ENCODE results near the gene SEMA4B. TPM values are rescaled to one million over a fixed set of nuclear protein-coding genes. Genes with fewer than 3 reads are reported as not detected.
"Not testable (repeated sequence)": the region's sequence is repeated elsewhere in the genome, so short reads cannot be mapped to it uniquely, and the experiment has no call there.

SEMA4B gene
- total and polyA plus RNA-seq, 7 experiments from 2014 or later = 5.6 to 31.0 (median 19.4) TPM

GRCh38 chr15:90257776-90258175 is 56.6 kb downstream of the SEMA4B start:
- H3K27ac Mint-ChIP-seq = no peak overlapping the region
- no peaks in the 10 kb centered on the region for H3K9me3 Mint-ChIP-seq
- DNase-seq (no peak), ATAC-seq (no peak)
- no peaks in the 10 kb centered on the region for H3K36me3 Mint-ChIP-seq
- Histone ChIP-seq H3K4me1 (ENCODE audit: control insufficient read depth in 2 of 2, insufficient read depth in 2 of 2, low read length in 2 of 2) (no peaks in the 10 kb centered on the region), H3K27me3 (ENCODE audit: control insufficient read depth in 2 of 2, insufficient read depth in 2 of 2, low read length in 2 of 2) (no peaks in the 10 kb centered on the region), H3K36me3 (ENCODE audit: control insufficient read depth in 2 of 3, insufficient read depth in 3 of 3, low read length in 3 of 3) (no peaks in the 10 kb centered on the region), H3K9me3 (ENCODE audit: control insufficient read depth in 2 of 3, low read length in 3 of 3) (no peaks in the 10 kb centered on the region), H3K27ac (ENCODE audit: low read depth, low read length) (no peak overlapping the region), H3K4me3 (ENCODE audit: low read length) (no peak overlapping the region)
- H3K4me3 Mint-ChIP-seq = no peak overlapping the region
- peaks cover 0 to 8% (median 4%) of the 10 kb centered on the region in 7 donors for H3K4me1 Mint-ChIP-seq
- CTCF ChIA-PET = interaction anchor here (0.6 to 0.8 kb wide), 2 partner anchors 14 to 557 kb away, joined by 3 read pairs; no protein-coding TSS in a partner anchor
- POLR2A ChIA-PET = interaction anchor here (0.6 to 1.1 kb wide), 2 partner anchors 15 to 19 kb away, joined by 3 read pairs; no protein-coding TSS in a partner anchor
- intact Hi-C loops (cut with micrococcal nuclease) = no loop called here
- H3K27me3 Mint-ChIP-seq = peaks cover 0 to 8% (median 0%) of the 10 kb centered on the region in 5 donors

- no peak overlapping the region for H3K4me3 Mint-ChIP-seq
- no peaks in the 10 kb centered on the region for H3K27me3 ChIP-seq (ENCODE audit: control insufficient read depth in 2 of 2, insufficient read depth in 2 of 2, low read length in 2 of 2)
- no peak overlapping the region for H3K27ac ChIP-seq (ENCODE audit: low read depth, low read length)
- peaks cover 2 to 14% (median 4%) of the 10 kb centered on the region in 7 donors for H3K4me1 Mint-ChIP-seq
- no peaks in the 10 kb centered on the region for H3K36me3 ChIP-seq (ENCODE audit: control insufficient read depth in 2 of 3, insufficient read depth in 3 of 3, low read length in 3 of 3)
- intact Hi-C loops (cut with micrococcal nuclease) = no loop called here
- H3K27me3 Mint-ChIP-seq = peaks cover 0 to 8% (median 0%) of the 10 kb centered on the region in 5 donors
- no peaks in the 10 kb centered on the region for H3K9me3 ChIP-seq (ENCODE audit: control insufficient read depth in 2 of 3, low read length in 3 of 3)
- ATAC-seq (no peak), DNase-seq (no peak)
- ChIA-PET POLR2A (interaction anchor here (0.6 to 1.1 kb wide), 3 partner anchors 17 to 28 kb away, joined by 3 to 6 read pairs (median 3); partner anchors contain the start of genes CIB1 and GDPGP1), CTCF (no interaction called here)
- H3K36me3 Mint-ChIP-seq = no peaks in the 10 kb centered on the region
- H3K4me1 ChIP-seq (ENCODE audit: control insufficient read depth in 2 of 2, insufficient read depth in 2 of 2, low read length in 2 of 2) = peaks cover 3 to 5% of the 10 kb centered on the region in 2 donors
- no peaks in the 10 kb centered on the region for H3K9me3 Mint-ChIP-seq
- peak overlapping the region in 1 of 9 donors; percentile 58 for H3K27ac Mint-ChIP-seq
- H3K4me3 ChIP-seq (ENCODE audit: low read length) = no peak overlapping the region
Observed at GRCh38 chr15:90259524-90259923, 58.4 kb downstream of the SEMA4B start.

DNA sequence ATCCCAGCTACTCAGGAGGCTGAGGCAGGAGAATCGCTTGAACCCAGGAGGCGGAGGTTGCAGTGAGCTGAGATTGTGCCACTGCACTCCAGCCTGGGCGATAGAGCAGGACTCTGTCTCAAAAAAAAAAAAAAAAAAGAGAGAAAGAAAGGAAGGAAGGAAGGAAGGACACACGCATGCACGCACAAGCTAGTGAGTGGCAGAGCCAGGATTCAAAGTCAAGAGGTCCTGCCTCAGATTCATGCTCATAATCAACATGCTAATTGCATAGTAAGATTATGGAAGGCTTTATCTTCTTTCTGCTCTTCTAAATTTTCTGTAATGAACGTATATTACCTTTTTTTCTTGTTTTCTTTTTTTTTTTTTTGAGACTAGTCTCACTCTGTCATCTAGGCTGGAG is 59.6 kb downstream of the SEMA4B start:
- H3K36me3 ChIP-seq (ENCODE audit: control insufficient read depth in 2 of 3, insufficient read depth in 3 of 3, low read length in 3 of 3); H3K27me3 ChIP-seq (ENCODE audit: control insufficient read depth in 2 of 2, insufficient read depth in 2 of 2, low read length in 2 of 2); H3K4me3 ChIP-seq (ENCODE audit: low read length); H3K36me3 Mint-ChIP-seq; H3K4me3 Mint-ChIP-seq; H3K27ac ChIP-seq (ENCODE audit: low read depth, low read length); H3K9me3 ChIP-seq (ENCODE audit: control insufficient read depth in 2 of 3, low read length in 3 of 3); H3K27me3 Mint-ChIP-seq; H3K4me1 ChIP-seq (ENCODE audit: control insufficient read depth in 2 of 2, insufficient read depth in 2 of 2, low read length in 2 of 2); H3K9me3 Mint-ChIP-seq; DNase-seq; ATAC-seq; H3K27ac Mint-ChIP-seq: not testable (repeated sequence)
- CTCF ChIA-PET = interaction anchor here (0.6 to 0.7 kb wide), 2 partner anchors 43 to 109 kb away, joined by 3 read pairs; no protein-coding TSS in a partner anchor
- POLR2A ChIA-PET = interaction anchor here (0.6 to 1.1 kb wide), 4 partner anchors 14 to 29 kb away, joined by 3 to 6 read pairs (median 4); partner anchors contain the start of genes CIB1 and GDPGP1
- intact Hi-C loops (cut with micrococcal nuclease) = loop anchor here in 1 of 2 donors (10.0 kb wide), 1 partner anchor 366 kb away; the partner anchor contains the start of gene AP3S2
- H3K4me1 Mint-ChIP-seq = peaks cover 7 to 20% (median 10%) of the 10 kb centered on the region in 7 donors

- Mint-ChIP-seq H3K27ac (peak overlapping the region in 2 of 9 donors; percentile 48 to 69), H3K36me3 (peaks cover 0 to 6% (median 0%) of the 10 kb centered on the region in 5 donors), H3K9me3 (no peaks in the 10 kb centered on the region), H3K4me1 (peaks cover 5 to 24% (median 18%) of the 10 kb centered on the region in 7 donors), H3K27me3 (peaks cover 0 to 5% (median 0%) of the 10 kb centered on the region in 5 donors), H3K4me3 (no peak overlapping the region)
- DNase-seq = no peak
- POLR2A ChIA-PET = interaction anchor here (1.0 to 2.2 kb wide), 6 partner anchors 27 to 61 kb away, joined by 3 to 9 read pairs (median 4); partner anchors contain the start of genes GDPGP1 and SEMA4B
- intact Hi-C loops (cut with micrococcal nuclease) = loop anchor here in 1 of 2 donors (10.0 kb wide), 1 partner anchor 367 kb away; the partner anchor contains the start of gene AP3S2
- Histone ChIP-seq H3K36me3 (ENCODE audit: control insufficient read depth in 2 of 3, insufficient read depth in 3 of 3, low read length in 3 of 3) (no peaks in the 10 kb centered on the region), H3K9me3 (ENCODE audit: control insufficient read depth in 2 of 3, low read length in 3 of 3) (no peaks in the 10 kb centered on the region), H3K27ac (ENCODE audit: low read depth, low read length) (no peak overlapping the region), H3K4me1 (ENCODE audit: control insufficient read depth in 2 of 2, insufficient read depth in 2 of 2, low read length in 2 of 2) (peaks cover 11% of the 10 kb centered on the region in 2 donors), H3K27me3 (ENCODE audit: control insufficient read depth in 2 of 2, insufficient read depth in 2 of 2, low read length in 2 of 2) (no peaks in the 10 kb centered on the region), H3K4me3 (ENCODE audit: low read length) (no peak overlapping the region)
- ATAC-seq = no peak
- CTCF ChIA-PET = no interaction called here
Observed at GRCh38 chr15:90261811-90262210, 60.7 kb downstream of the SEMA4B start.

DNA sequence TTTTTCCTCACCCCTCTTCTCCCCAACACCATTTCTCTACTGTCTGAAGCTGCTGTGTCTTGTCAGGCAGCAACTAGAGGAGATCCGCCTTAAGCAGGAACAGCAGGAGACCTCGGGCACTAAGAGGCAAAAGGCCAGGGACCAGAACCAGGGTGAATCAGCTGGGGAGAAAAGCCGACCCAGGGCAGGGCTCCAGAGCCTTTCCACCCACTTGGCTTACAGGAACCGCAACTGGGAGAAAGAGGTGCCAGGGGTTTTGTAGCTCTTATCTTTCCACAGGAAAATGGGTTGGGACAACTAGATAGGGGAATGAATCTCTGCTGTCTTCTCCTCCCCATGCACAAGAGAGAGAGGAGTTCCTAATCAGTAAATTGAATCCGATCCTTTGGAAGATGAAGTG is 61.3 kb downstream of the SEMA4B start:
- Mint-ChIP-seq H3K9me3 (no peaks in the 10 kb centered on the region), H3K4me1 (peaks cover 0 to 30% (median 24%) of the 10 kb centered on the region in 7 donors), H3K36me3 (peaks cover 0 to 6% (median 1%) of the 10 kb centered on the region in 5 donors), H3K27ac (peak overlapping the region in 6 of 9 donors; percentile 1 to 69 (median 50)), H3K27me3 (no peaks in the 10 kb centered on the region), H3K4me3 (peak overlapping the region in 2 of 10 donors; percentile 37 to 45)
- no peaks in the 10 kb centered on the region for H3K36me3 ChIP-seq (ENCODE audit: control insufficient read depth in 2 of 3, insufficient read depth in 3 of 3, low read length in 3 of 3)
- CTCF ChIA-PET = no interaction called here
- no peak overlapping the region for H3K4me3 ChIP-seq (ENCODE audit: low read length)
- H3K27ac ChIP-seq (ENCODE audit: low read depth, low read length) = no peak overlapping the region
- DNase-seq = no peak
- intact Hi-C loops (cut with micrococcal nuclease) = loop anchor here in 1 of 2 donors (10.0 kb wide), 1 partner anchor 368 kb away; the partner anchor contains the start of gene AP3S2
- POLR2A ChIA-PET = interaction anchor here (1.0 to 2.2 kb wide), 6 partner anchors 28 to 63 kb away, joined by 3 to 9 read pairs (median 4); partner anchors contain the start of genes GDPGP1 and SEMA4B
- H3K27me3 ChIP-seq (ENCODE audit: control insufficient read depth in 2 of 2, insufficient read depth in 2 of 2, low read length in 2 of 2) = no peaks in the 10 kb centered on the region
- no peak for ATAC-seq
- H3K9me3 ChIP-seq (ENCODE audit: control insufficient read depth in 2 of 3, low read length in 3 of 3) = no peaks in the 10 kb centered on the region
- peaks cover 17% of the 10 kb centered on the region in 2 donors for H3K4me1 ChIP-seq (ENCODE audit: control insufficient read depth in 2 of 2, insufficient read depth in 2 of 2, low read length in 2 of 2)

DNA sequence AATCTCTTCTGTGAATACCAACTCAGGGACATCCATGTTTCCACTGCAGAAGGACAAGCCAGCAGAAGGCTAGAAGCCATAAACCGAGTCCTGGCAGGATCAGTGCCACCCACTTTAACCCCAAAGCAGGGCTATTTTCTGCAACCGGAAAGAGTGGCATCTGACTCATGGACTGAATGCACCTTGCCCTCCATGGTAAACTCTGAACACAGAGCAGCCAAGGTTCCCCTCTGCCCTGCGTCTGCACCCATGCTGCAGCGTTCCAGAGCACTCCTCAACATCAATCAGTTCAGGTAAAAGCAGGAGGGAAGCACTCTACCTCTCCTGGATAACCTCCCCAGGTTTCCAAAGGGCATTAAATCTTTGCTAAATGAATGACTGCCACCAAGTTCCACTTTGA is 63.5 kb downstream of the SEMA4B start:
- H3K4me3 Mint-ChIP-seq = peak overlapping the region; percentile 95 to 99 (median 97)
- ChIA-PET CTCF (no interaction called here), POLR2A (no interaction called here)
- no peaks in the 10 kb centered on the region for H3K9me3 Mint-ChIP-seq
- ATAC-seq (no peak), DNase-seq (peak in 1 of 9 donors; percentile 11)
- H3K27me3 Mint-ChIP-seq = no peaks in the 10 kb centered on the region
- H3K27ac ChIP-seq (ENCODE audit: low read depth, low read length) = peak overlapping the region; percentile 96
- peaks cover 6 to 15% (median 15%) of the 10 kb centered on the region in 5 donors for H3K36me3 Mint-ChIP-seq
- H3K27ac Mint-ChIP-seq = peak overlapping the region; percentile 98 to 100 (median 99)
- H3K4me1 ChIP-seq (ENCODE audit: control insufficient read depth in 2 of 2, insufficient read depth in 2 of 2, low read length in 2 of 2) = peaks cover 28 to 32% of the 10 kb centered on the region in 2 donors
- intact Hi-C loops (cut with micrococcal nuclease) = loop anchor here (1.0 to 10.0 kb wide), 10 partner anchors 15 to 670 kb away; partner anchors contain the start of genes GDPGP1 (in 2 of the 2), TTLL13 (in 2 of the 2), AP3S2 (in 1 of the 2) and BLM (in 1 of the 2)
- H3K9me3 ChIP-seq (ENCODE audit: control insufficient read depth in 2 of 3, low read length in 3 of 3) = no peaks in the 10 kb centered on the region
- H3K4me3 ChIP-seq (ENCODE audit: low read length) = peak overlapping the region; percentile 84
- no peaks in the 10 kb centered on the region for H3K27me3 ChIP-seq (ENCODE audit: control insufficient read depth in 2 of 2, insufficient read depth in 2 of 2, low read length in 2 of 2)
- H3K36me3 ChIP-seq (ENCODE audit: control insufficient read depth in 2 of 3, insufficient read depth in 3 of 3, low read length in 3 of 3) = peaks cover 0 to 4% (median 0%) of the 10 kb centered on the region in 3 experiments
- H3K4me1 Mint-ChIP-seq = peaks cover 14 to 52% (median 40%) of the 10 kb centered on the region in 7 donors
